ENCODE data around the gene CCL19.

The CCL19 gene

DNA sequence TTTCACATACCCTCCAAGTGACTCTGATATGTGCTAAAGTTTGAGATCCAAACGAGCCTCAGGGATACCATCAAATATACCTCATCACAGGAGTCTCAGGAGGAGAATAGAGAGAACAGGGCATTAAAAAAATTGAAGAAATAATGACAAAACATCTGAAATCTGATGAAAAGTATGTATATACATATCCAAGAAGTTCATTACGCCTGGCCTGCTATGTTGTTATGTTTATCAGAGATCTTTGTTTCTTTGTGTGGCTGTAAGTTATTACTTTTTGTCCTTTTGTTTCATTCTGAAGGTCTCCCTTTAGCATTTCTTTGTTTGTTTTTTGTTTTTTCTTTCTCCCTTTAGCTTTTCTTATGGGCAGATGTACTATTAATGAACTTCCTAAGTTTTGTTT lies 2.5 kb upstream of the CCL19 start:
- DNase-seq: no peak

DNA sequence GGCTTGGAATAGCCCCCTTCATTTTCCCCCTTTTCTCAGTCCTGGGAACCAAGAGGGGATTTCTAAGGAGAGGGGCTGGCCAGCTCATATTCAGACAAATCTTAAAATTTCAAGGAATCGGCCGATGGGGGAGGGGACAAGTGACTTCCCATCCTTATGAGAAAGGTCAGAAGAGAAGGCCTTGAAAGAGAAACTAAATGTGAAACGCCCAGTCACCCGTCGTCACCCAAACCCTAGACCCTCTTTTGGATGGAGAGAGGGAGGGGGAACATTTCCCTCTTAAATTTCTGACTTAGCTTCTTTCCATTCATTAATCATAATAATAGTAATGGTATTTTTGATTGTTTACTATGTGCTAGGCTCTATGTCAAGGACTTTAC lies 850 bp upstream of the CCL19 start:
- no peak for DNase-seq

DNA sequence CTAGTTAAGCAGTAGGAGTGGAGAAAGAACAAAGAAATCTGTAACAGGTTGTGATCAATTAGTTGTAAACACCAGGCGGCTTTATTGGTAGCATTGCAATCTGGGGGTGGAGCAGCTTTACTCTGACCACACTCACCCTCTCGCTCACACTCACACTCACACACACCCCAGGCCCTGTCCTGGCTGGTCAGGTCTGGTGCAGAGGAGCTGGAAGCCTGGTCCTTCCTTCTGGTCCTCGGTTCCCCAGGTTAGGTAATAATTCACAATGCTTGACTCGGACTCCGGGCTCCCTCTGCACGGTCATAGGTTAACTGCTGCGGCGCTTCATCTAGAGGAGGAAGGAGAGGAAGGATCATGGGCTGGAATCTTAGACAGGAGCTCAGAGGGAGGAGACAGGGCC lies 1.6 kb downstream of the CCL19 start:
- DNase-seq: no peak

DNA sequence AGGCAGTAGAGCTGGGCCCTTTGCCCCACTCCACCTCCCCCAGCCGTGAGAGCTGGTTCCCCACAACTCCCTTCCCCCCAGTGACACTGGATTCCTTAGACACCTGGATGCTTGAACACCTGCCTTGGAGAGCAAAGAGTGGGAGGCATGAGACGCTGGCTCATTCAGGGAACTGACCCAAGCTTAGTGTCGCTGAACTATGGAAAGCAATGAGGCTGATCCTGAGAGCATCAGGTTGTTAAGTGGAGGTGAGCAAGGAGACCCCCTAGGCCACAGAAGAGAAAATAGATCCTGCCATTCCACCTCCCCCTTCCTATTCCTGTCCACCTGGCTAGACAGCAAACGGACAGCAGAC lies 2.0 kb downstream of the CCL19 start:
- DNase-seq: no peak

DNA sequence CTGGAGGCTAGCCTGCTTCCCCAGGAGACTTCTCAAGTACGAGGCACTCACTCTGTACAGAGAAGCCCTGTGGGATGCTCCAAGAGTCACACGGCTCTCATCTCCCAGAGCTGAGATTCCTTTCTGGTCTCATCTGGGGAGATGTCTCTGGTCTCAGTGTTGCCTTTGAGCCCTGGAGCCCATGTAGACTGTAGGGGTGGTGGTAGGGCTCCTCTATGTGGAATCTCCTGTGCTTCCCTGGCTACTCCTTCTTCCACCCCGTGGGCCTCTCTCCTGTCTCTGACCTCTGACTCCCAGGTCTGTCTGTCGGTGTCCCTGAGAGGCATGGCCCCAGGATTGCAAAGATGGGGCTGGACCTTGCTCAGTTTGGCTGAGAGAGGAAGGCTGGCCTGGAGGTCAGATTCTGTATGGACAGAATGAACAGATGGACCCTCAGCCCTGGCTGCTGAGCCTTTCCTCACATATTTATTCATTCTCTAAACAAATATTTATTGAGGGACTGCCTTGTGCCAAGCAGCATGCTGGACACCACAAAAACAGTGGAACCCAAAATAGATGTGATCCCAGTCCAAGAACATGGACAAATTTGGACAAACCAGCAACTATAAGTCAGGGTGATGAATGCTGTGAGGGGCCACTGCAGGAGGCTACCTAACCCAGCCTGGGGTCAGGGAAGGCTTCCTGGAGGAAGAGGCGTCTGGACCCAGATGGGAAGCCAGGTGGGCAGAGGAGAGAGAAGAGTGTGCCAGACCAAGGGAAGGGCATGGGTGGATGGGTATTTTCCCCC lies 2.6 kb downstream of the CCL19 start:
- no peak for DNase-seq

DNA sequence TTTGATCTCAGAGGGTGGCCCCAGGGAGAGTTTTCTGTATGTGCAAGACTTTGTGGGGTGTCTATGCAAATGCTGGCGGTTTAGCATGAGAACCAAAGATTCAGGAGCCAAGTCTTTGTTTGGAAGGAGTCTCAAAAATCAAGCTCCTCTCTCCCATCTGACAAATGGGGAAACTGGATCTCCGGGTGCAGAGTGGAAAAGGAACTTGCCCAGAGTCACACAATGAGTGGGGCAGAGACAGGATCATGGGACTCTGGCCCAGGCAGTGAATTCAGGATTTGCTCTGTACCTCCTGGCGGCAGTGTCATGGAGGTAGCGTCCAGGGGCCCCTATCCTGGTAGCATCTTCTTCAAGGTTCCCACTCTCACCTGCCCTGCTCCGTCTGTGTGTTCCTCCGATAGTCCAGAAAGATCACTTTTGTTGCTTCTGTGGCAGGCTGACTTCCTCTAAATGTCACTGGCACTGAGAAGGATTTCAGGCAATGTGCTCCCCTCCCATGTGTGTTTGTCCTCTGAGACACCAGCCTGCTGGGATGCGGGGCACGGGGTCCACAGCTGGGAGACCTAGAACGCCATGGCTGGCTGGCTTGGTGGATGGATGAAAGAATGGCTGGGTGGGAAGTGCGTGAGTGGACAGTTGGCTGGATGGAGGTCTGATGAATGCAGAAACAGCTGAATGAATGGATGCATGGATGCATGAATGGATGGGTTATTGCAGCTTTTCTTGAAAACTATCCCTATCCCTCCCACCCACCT lies 3.6 kb downstream of the CCL19 start:
- no peak for DNase-seq

DNA sequence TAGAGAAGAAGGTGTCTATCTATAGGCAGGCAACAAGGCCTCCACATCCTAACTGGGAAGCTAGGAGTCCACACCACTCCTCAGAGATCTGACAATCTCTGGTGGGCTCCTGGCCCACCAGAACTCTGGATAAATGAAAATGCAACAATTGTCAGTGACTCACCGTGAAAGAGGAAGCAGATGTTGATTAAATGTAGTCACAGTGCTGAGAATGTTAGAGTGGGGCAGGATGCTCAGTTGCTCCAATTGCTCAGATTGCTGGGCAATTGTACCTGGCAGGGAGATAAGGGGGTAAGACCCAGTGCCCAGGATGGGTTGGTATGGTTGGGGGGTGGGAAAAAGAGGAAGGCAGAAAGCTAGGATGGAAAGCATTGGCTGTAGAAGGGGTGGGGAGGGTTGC lies 4.3 kb downstream of the CCL19 start:
- no peak for DNase-seq

DNA sequence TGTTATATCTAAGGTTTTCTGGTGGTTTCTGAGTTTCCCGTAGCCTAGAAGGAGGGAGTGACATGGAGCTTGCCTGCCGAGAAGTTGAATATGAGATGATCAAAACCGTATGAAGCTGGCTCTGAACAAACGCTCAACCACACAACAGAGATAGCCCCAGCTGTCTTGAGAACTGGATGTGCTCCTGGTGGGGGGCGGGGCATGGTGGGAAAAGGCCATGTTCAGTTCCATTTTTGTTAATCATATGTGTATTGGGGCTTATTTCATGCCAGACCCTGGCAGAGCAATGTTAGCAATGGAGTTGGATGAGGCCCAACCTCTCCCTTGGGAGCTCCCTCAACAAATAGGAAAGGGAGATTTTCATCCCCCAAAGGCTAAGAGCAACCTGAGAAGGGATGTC lies 4.8 kb downstream of the CCL19 start:
- no peak for DNase-seq

DNA sequence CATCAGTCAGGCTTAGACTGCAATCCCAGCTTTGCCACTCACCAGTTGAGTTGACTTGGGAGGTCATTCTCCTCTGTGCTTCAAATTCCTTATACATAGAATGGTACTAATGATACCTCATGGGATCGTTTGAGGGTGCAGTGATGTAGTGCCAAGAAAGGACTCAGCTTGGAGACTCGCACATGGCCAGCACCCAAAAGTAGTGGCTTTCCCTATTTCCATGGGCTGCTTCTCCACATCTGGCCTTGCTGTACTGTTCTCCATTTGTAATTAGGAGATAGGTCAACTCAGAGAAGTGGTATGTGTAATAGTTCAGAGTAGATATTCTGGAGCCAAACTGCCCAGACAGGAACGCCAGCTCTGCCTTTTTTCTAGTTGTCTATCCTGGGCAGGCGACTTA lies 5.5 kb downstream of the CCL19 start:
- DNase-seq: no peak

DNA sequence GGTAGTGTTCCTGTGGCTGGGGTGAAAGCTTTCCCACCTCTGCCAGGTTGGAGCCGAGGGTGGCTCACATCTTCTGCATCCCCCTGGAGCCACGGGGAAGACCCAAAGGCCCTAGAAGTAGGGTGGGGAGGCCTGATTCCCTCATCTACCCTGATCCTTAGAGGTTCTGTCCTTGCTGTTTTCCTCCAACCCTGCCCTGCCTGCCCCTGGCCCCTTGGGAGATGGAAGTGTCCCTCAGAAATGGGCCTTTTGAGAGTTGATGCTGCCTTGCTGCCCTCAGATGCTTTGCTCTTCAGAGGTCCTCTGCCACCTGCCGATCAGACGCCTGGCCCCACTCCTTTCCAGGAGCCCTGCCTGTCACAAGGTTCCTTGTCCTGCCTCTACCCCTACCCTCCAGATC lies 6.3 kb downstream of the CCL19 start:
- DNase-seq: no peak

DNA sequence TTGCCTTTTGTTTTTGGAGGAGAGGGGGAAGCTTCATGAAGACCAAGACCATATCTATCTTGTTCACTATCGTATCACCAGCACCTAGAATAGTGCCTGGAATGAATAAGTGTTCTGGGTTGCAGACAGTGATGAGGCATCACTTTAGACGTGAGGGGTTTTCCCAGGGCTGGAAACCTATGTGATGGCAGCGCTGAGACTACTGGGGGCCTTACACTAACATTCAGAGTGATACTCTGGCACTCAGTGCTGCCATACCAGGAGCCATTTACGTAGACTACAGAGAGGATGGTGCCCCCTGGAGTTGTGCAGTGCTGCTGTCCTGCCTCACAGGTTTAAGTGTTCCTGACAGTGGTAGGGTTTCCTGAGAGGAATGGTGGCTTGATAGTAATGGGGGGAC lies 6.9 kb downstream of the CCL19 start:
- no peak for DNase-seq

DNA sequence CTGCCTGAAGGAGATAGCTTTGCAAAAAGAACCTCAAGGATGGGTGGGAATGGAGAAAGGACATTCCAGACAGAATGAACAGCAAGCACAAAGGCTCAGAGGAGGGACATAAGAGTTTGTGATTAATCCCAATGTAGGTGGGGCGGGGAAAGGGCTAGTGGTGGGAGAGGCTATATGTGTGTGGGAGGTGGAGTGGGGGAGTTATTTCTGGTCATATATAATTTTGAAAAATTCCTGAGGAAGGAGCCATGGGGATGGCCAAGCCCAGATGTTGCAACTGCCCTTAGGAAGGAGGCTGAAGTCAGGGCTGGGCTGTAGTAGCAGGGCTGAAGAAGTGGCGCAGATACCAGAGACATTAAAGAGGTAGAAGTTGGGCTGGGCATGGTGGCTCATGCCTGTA lies 15.2 kb downstream of the CCL19 start:
- DNase-seq: no peak

DNA sequence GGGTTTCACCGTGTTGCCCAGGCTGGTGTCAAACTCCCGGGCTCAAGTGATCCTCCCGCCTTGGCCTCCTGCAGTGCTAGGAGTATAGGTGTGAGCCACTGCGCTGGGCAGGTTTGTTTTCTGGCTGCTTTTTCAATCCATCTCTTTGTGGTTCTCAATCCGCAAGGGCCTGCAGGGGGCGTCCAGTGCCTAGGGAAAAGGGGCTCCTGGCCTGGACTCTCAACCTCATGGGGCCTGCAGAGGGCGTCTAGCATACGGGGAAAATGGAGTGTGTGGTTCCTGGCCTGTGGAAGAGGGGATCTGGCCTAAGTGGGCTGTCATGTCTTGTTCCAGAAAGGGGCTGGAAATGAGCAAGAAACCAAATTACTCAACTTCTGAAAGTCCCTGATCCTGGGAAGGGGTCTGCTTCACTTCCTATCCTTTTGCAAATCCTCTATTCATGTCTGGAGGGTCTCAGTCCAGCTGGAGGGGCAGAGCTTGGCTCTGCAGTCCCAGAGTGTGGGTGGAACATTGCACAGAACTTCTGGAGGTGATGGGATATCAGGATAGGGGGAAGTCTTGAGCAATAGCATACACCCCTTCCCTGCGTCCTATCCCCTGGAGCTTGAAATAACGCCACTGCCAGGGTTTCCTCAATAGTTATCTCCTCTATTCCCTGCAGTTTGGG lies 15.9 kb downstream of the CCL19 start:
- peak; percentile 29 for DNase-seq

DNA sequence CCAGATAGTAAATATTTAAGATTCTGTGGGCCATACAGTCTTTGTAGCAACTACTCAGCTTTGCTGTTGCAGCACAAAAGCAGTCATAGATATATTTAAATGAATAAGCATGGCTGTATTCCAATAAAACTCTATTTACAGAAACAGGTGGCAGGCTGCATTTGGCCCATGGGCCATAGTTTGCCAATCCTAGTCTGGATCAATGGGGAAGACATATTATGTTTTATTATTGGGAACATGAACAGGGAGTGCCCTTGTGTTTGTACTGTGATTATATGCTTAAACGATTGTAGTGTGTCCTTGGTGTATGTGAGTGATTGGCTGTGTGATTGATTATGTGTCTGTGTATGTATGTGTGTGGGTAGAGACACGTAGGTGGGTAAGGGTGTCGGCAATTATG lies 16.6 kb downstream of the CCL19 start:
- no peak for DNase-seq

DNA sequence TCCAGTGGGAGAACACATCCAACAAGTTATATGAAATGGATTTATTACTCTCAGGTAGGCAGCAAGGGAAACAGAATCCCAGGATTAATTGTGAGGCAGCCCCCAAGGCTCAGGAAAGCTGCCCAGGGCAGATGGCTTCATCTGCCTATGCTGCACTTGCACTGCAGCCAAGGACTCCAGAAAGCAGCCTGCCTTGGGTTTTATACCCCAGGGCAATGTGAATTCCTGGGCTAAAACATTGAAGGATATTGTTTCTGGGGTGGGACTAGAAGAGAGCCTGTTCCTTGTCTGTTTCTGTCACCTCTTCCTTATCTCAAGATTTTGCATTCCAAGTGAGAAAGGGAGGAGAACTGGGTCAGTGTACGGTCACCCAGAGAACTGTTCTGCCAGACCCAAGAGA lies 19.8 kb downstream of the CCL19 start:
- DNase-seq: no peak

DNA sequence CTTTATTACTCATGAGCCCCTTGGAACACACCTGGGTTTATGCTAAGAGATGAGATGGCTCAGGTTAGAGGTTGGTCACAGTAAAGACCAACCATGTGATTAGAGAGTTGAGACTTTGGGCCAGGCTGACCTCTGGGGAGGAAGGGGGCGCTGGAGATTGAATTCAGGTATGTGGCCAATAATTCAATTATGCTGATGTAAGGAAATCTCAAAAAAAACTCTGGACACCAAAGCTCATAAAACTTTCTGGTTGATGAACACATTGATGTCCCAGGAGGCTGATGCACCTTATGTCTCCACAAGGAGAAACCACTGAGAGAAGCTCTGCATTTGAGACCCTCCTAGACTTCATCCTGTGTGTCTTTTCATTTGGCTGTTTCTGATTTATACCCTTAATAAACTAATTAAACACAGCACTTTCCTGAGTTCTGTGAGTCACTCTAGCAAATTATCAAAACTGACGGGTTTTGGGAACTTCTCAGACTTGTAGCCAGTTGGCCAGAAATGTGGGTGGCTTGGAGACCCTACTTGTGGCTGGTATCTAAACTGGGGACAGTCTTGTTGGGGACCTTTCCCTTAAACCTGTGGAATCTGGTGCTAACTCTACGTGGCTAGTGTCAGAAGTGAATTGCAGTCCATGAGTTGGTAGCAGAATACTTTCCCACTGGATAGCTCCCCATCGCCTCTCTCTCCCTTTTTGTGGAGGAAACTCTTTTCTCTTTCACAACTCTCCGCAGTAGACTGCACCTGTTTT lies 21.1 kb downstream of the CCL19 start:
- no peak for DNase-seq

DNA sequence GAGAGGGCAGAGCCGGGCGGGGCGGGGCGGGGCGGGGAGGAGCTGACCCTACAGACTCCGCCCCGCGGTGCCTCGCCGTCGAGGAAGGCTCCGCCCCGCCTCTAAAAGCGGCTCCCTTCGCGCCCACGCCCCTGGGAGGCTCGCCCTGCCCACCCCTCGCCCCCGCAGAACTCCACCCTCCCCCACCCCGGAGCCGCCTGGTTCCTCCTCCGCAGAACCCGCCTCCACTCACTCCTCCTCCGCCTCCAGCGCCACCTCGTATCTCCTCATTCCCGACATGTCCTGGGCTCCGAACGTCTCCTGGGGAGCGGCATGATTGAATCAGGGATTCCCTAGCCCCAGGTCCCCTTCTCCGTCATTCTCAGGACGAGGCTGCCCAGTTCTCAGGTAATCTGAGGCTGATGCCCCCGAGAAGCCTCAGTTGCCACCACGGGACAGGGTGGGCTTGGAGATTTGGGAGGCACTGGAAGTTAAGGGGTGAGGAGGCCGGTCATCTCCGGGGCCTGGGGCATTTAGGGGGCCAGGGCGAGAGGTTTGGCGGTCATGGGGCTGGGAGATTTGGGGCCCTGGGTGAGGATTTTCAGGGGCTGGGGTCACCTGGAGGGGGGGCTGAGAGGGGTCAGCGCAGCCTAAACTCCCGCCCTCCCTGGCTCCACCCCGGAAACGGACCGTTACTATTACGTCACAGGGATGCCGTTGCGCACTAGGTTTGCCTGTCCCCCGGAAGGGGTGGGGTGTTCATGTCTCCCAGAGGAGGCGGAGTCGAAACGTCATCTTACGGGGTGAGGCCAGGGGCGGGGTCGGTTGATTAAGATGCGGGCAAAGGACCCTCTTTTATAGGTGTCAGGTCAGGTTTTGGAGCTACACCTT lies 25.5 kb downstream of the CCL19 start:
- DNase-seq: peak; percentile 89

DNA sequence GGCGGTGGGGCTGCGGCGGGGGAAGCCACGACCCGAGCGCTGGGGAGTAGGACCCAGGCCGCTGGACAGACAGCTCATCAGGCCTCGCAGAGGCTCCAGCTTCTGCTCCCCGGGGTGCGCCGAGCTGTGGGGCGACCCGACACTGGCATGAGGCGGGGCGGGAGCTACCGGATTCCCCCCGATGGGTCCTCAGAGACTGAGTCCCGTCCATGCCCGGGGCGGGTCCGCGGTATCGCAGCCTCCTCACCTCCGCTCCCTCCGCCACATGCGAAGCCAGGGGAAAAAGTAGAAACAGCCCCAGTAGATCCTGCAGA lies 26.1 kb downstream of the CCL19 start:
- no peak for DNase-seq

DNA sequence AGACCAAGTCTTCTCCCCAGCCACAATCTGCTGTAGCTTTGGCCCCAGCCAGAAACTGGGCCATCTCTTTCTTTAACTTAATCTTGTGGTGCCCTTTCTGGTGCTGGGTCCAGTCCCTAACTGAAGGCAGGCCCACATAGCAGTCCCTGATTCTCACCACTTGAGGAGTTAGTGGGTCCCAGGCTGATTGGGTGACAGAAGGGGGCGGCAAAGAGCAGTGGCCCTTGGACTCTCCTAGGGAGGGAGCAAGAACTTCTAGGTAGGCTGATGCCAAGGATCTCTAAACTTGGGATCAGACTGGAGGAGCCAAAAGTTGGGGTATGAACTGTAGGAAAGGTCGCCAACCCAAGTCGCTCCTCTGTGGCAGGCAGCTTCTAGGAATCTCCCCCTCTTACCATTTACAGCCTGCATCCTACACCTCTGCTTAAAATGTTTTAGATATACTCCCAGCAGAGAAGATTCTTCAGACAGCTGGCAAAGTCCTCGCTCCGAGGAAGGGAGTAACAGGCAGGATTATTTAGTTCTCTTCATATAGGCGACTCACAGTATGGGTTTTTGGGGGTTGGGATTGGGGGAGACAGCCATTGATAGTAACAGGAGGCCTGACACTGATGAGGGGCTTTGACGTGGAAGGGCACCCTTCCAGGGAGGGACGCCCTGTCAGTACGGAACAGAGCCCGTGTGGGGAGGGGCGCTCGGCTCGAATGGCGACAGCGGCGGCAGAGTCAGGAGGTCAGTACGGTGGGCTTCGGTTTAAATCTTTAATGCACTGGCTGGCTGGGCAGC lies 26.6 kb downstream of the CCL19 start:
- DNase-seq: no peak

DNA sequence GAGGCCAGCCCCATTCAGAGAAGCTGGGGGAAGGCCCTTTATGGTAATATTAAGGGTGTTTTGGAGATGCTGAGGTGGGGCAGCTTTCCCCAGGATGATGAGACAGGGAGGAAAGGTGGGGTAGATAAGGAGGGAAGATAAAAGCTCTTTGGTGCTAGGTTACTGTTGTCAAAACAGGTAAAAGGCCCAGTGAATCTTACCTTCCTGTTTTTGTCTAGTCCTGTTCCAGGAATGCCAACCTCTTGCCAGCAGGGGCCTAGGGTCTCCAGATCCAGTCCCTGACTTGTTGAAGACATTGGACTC lies 27.8 kb downstream of the CCL19 start:
- no peak for DNase-seq

DNA sequence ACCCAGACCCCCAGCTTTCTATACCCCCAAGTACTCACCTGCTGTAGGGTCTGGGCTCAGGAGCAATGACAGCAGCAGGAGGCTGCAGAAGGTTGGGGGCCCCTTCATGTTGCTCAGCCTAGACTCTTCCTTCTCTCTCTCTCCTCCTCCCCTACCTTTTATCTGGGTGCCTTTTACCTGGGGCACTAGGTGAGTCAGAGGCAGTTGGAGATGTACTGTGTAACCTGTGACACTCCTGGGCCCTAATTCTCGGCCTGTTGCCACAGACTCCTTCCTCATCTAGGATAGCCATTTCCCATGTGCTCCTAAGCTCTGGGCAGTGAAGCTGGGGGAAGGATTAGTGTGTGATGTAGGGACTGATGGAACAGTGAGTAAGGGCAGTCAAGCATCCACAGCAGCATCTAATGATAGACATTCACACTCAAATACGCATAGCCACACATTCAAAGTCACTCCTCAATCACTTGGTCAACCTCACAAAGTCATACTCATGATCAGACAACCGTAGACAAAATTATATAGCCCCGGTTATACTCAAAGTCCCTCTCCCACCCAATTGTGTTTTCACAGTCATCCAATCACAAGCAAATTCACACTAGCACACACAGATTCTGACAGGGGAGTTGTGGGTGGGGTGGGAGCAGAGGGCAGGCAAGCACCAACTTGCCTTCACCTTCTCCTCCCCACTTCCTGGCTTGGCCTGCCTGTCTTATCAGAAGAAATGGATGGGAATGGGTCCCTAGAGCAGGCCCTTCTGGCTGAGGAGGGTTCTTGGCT lies 28.4 kb downstream of the CCL19 start, which contains the start of gene CCL27:
Gene CCL27, minus strand, starts transcription at position 132 of the 777 bp plus-strand sequence. Its CDS starts 24 bp downstream, at position 108.
- no peak for DNase-seq

Data from NCI-H1105 (cell line).